Measurements from ENCODE around the gene ACBD6. TPM values are rescaled to one million over a fixed set of nuclear protein-coding genes. Genes with fewer than 3 reads are reported as not detected.

Gene ACBD6
- total RNA-seq, 1 experiment from 2014 or later, result 73.6 TPM

DNA sequence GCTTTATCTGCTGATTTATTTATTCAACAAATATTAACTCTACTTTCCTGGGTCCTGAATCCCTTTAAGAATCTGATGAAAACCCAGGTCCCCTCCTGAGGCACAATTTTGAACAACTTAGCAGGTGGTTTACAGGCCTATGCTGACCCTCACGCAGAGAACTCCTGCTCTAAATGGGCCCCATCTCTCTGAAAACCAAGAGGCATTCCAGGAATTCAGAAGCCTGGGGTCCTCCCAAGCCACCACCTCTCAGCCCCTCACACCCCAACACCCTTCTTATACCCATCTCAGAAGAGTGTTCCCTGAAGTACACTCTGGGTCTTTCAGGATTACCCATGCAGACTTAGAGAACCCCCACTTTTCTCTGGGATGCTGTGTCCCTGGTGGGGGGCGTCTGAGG is 237.8 kb downstream of the ACBD6 start:
- intact Hi-C loops (cut with micrococcal nuclease; ENCODE audit: unreplicated experiment), result no loop called here
- peaks cover 39% of the 10 kb centered on the region for H3K27me3 Mint-ChIP-seq (ENCODE audit: unreplicated experiment)
- peaks cover 1% of the 10 kb centered on the region for H3K4me1 Mint-ChIP-seq (ENCODE audit: low read depth, unreplicated experiment)
- no peaks in the 10 kb centered on the region for H3K9me3 Mint-ChIP-seq (ENCODE audit: low read depth, unreplicated experiment)
- peaks cover 9% of the 10 kb centered on the region for H3K36me3 Mint-ChIP-seq (ENCODE audit: insufficient read depth, unreplicated experiment)
- CTCF ChIA-PET, result no interaction called here
- TF ChIP-seq, protein P1, sequence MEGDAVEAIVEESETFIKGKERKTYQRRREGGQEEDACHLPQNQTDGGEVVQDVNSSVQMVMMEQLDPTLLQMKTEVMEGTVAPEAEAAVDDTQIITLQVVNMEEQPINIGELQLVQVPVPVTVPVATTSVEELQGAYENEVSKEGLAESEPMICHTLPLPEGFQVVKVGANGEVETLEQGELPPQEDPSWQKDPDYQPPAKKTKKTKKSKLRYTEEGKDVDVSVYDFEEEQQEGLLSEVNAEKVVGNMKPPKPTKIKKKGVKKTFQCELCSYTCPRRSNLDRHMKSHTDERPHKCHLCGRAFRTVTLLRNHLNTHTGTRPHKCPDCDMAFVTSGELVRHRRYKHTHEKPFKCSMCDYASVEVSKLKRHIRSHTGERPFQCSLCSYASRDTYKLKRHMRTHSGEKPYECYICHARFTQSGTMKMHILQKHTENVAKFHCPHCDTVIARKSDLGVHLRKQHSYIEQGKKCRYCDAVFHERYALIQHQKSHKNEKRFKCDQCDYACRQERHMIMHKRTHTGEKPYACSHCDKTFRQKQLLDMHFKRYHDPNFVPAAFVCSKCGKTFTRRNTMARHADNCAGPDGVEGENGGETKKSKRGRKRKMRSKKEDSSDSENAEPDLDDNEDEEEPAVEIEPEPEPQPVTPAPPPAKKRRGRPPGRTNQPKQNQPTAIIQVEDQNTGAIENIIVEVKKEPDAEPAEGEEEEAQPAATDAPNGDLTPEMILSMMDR (IDR thresholded peaks at IDR 0.05; ENCODE audit: unreplicated experiment), result no peak
- H3K4me3 Mint-ChIP-seq (ENCODE audit: low read depth, unreplicated experiment), result no peak overlapping the region
- no peak overlapping the region for H3K27ac Mint-ChIP-seq (ENCODE audit: unreplicated experiment)
- no peak for DNase-seq
- no TSS peak for BruUV-seq (replicated peaks)

GRCh38 chr1:180262628-180263488 is 239.5 kb downstream of the ACBD6 start:
- TF ChIP-seq, protein P1 (IDR thresholded peaks at IDR 0.05; ENCODE audit: unreplicated experiment), result no peak
- CTCF ChIA-PET, result interaction anchor here (0.7 to 1.3 kb wide), 3 partner anchors 9 to 239 kb away, joined by 3 to 7 read pairs (median 4); no protein-coding TSS in a partner anchor
- Mint-ChIP-seq H3K4me3 (ENCODE audit: low read depth, unreplicated experiment) (no peak overlapping the region), H3K4me1 (ENCODE audit: low read depth, unreplicated experiment) (no peaks in the 10 kb centered on the region), H3K27ac (ENCODE audit: unreplicated experiment) (no peak overlapping the region), H3K9me3 (ENCODE audit: low read depth, unreplicated experiment) (no peaks in the 10 kb centered on the region), H3K27me3 (ENCODE audit: unreplicated experiment) (peaks cover 56% of the 10 kb centered on the region), H3K36me3 (ENCODE audit: insufficient read depth, unreplicated experiment) (peaks cover 8% of the 10 kb centered on the region)
- no peak for DNase-seq
- intact Hi-C loops (cut with micrococcal nuclease; ENCODE audit: unreplicated experiment), result no loop called here
- BruUV-seq (replicated peaks), result no TSS peak

DNA sequence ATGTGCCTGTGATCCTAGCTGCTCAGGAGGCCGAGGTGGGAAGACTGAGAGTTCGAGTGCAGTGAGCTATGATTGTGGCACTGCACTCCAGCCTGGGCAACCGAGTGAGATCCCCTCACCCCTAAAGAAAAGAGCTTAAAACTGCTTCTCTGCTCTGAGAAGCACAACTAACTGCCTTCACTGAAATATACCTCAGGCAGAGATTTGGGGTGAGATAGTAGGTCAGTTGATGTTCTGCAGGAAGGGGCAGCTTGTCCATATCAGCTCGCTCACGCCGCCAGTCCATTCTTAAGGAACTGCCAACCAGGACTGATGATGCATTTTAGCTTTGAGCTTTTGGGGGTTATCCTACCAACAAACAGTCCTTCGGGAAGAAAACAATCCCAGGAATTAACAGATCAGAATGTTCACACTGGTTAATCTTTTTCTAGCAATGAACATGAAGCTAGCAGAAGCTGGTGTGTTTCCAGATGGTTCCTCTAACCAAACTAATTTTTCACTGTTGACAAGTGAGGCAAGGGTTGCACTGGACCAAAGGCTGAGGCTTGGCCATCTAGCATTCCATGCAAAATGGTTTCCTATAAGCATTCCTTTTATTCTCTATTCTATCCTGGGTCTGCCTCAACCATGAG is 240.7 kb downstream of the ACBD6 start:
- no peaks in the 10 kb centered on the region for H3K4me1 Mint-ChIP-seq (ENCODE audit: low read depth, unreplicated experiment)

GRCh38 chr1:180261030-180261429 is 241.3 kb downstream of the ACBD6 start:
- H3K27ac Mint-ChIP-seq (ENCODE audit: unreplicated experiment), result no peak overlapping the region
- H3K27me3 Mint-ChIP-seq (ENCODE audit: unreplicated experiment), result peaks cover 70% of the 10 kb centered on the region
- no peak overlapping the region for H3K4me3 Mint-ChIP-seq (ENCODE audit: low read depth, unreplicated experiment)
- BruUV-seq (replicated peaks), result no TSS peak
- CTCF ChIA-PET, result interaction anchor here (1.5 kb wide), 1 partner anchor 9 kb away, joined by 4 read pairs; no protein-coding TSS in a partner anchor
- H3K36me3 Mint-ChIP-seq (ENCODE audit: insufficient read depth, unreplicated experiment), result peaks cover 8% of the 10 kb centered on the region
- TF ChIP-seq, protein P1 (IDR thresholded peaks at IDR 0.05; ENCODE audit: unreplicated experiment), result no peak
- intact Hi-C loops (cut with micrococcal nuclease; ENCODE audit: unreplicated experiment), result no loop called here
- DNase-seq, result no peak
- no peaks in the 10 kb centered on the region for H3K9me3 Mint-ChIP-seq (ENCODE audit: low read depth, unreplicated experiment)
- no peaks in the 10 kb centered on the region for H3K4me1 Mint-ChIP-seq (ENCODE audit: low read depth, unreplicated experiment)

More for the DNA sequence above, 240.7 kb downstream of the ACBD6 start:
- Mint-ChIP-seq H3K27ac (ENCODE audit: unreplicated experiment) (no peak overlapping the region), H3K4me3 (ENCODE audit: low read depth, unreplicated experiment) (no peak overlapping the region), H3K27me3 (ENCODE audit: unreplicated experiment) (peaks cover 64% of the 10 kb centered on the region), H3K9me3 (ENCODE audit: low read depth, unreplicated experiment) (no peaks in the 10 kb centered on the region), H3K36me3 (ENCODE audit: insufficient read depth, unreplicated experiment) (peaks cover 8% of the 10 kb centered on the region)
- no peak for DNase-seq
- CTCF ChIA-PET, result interaction anchor here (1.3 to 1.5 kb wide), 3 partner anchors 8 to 240 kb away, joined by 3 to 7 read pairs (median 4); no protein-coding TSS in a partner anchor
- TF ChIP-seq, protein P1 (IDR thresholded peaks at IDR 0.05; ENCODE audit: unreplicated experiment), result no peak
- BruUV-seq (replicated peaks), result no TSS peak
- intact Hi-C loops (cut with micrococcal nuclease; ENCODE audit: unreplicated experiment), result no loop called here
